NB4 (cell line): Measurements from ENCODE around the gene CDKAL1.

Experiments used
- CTCF ChIP-seq: IDR thresholded peaks from one replicate; pipeline ENCODE4 v1.5.1; 2012; ENCODE audit warnings: low read depth, low read length
- MAX ChIP-seq: IDR thresholded peaks from 2 replicates; pipeline ENCODE4 v1.6.1; 2011; ENCODE audit warnings: low read depth, low read length
- MYC ChIP-seq: IDR thresholded peaks from 2 replicates; pipeline ENCODE4 v1.6.1; 2011; ENCODE audit warnings: low read depth, low read length
- POLR2A ChIP-seq: IDR thresholded peaks from 2 replicates; pipeline ENCODE4 v1.6.1; 2011; ENCODE audit warnings: mild to moderate bottlenecking; ENCODE audit not compliant: insufficient read length; ENCODE audit errors: extremely low read depth

DNA sequence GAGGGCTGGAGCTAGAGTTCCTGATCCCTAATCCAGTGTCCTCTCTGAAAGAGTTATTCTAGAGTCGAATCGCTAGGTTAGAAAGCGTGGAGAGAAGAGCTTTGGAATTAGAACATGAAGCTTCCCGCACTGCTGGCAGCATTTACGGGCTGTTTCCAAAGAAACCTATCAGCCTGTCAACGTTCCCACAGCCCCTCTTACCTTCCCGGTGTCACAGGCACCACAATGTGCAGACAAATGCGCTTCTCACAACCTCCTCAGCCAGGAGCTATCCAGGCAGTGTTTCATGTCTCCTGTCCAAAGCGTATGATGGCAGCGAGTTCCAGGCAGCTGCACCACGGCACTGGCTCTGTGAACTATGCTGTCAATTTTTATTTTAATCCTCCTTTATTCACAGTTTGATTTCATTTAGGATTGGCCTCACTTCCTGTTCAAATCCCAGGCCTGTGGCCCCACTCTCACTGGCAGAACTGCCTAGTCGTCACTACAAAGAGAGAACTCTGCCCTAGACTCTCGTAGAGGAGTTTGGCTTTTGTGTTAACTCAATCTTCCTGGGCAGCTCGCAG lies 736.5 kb downstream of the CDKAL1 start:
- TF ChIP-seq CTCF (no peak), POLR2A (no peak), MYC (no peak), MAX (no peak)
